GM12892 (cell line): ENCODE measurements around the gene BSND.

Source experiments
- POLR2A ChIP-seq: IDR thresholded peaks from 2 replicates; pipeline ENCODE4 v1.6.1; 2011; ENCODE audit warnings: low read depth, low read length, control low read depth
- TAF1 ChIP-seq: IDR thresholded peaks from 2 replicates; pipeline ENCODE4 v1.6.1; 2011; ENCODE audit warnings: low read depth, mild to moderate bottlenecking, control low read depth, low read length, borderline replicate concordance

- TF ChIP-seq POLR2A (no peak), TAF1 (no peak)
Observed at GRCh38 chr1:55049271-55049913, 50.7 kb downstream of the BSND start.
